Measurements from ENCODE around the gene CCDC102A. TPM values are rescaled to one million over a fixed set of nuclear protein-coding genes. Genes with fewer than 3 reads are reported as not detected.

CCDC102A gene
- total and polyA plus RNA-seq, 2 of the 13 experiments (the other 11 are each of a cell fraction or from before 2014, with no cell fraction given): 2.1 to 2.8 TPM

DNA sequence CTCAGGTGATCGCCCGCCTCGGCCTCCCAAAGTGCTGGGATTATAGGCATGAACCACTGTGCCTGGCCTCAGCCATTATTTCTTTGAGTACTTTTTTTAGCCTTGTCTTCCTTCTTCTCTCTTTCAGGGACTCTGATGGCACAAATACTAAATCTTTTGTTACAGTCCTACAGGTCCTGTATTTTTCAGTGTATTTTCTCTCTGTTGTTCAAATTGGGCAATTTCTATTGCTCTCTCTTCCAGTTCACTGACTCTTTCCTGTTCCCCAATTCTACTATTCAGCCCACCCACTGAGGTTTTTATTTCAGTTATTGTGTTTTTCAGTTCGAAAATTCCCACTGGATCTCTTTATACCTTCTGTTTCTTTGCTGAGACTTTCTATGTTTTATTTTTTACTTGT lies 42.6 kb downstream of the CCDC102A start:
- H2AFZ ChIP-seq (ENCODE audit: low read length): no peak overlapping the region
- no peaks in the 10 kb centered on the region for H3K79me2 ChIP-seq (ENCODE audit: insufficient read depth, low read length)
- ATAC-seq (no peak), FAIRE-seq (no peak), DNase-seq (ENCODE audit: low spot score) (no peak)
- no peak overlapping the region for H3K4me3 ChIP-seq (replicated peaks in 1 of 3; ENCODE audit: insufficient read depth in 1 of 3, low read depth in 2 of 3, low read length in 3 of 3)
- no peak overlapping the region for H3K4me2 ChIP-seq (ENCODE audit: low read depth, low read length)
- intact Hi-C loops (cut with micrococcal nuclease; ENCODE audit: unreplicated experiment): no loop called here
- H3K27me3 ChIP-seq (ENCODE audit: control insufficient read depth in 1 of 2, insufficient read depth in 2 of 2, low read length in 2 of 2): peaks cover 6 to 39% of the 10 kb centered on the region in 2 experiments; a peak in 4 of 5 replicates
- BruUV-seq (replicated peaks): no TSS peak
- CTCF ChIA-PET (ENCODE audit: low intra/inter-chr PET ratio, low total read pairs): no interaction called here
- in situ Hi-C loops (cut with HindIII; ENCODE audit: extremely low pct_ligation_motif_present, low pct_unique_long_range_greater_than_20kb): no loop called here
- no peaks in the 10 kb centered on the region for H4K20me1 ChIP-seq (ENCODE audit: insufficient read depth, low read length)
- no peak for TF ChIP-seq E2F1 (CRISPR knock-in tag; IDR thresholded peaks at IDR 0.05)
- TF ChIP-seq, protein P1, sequence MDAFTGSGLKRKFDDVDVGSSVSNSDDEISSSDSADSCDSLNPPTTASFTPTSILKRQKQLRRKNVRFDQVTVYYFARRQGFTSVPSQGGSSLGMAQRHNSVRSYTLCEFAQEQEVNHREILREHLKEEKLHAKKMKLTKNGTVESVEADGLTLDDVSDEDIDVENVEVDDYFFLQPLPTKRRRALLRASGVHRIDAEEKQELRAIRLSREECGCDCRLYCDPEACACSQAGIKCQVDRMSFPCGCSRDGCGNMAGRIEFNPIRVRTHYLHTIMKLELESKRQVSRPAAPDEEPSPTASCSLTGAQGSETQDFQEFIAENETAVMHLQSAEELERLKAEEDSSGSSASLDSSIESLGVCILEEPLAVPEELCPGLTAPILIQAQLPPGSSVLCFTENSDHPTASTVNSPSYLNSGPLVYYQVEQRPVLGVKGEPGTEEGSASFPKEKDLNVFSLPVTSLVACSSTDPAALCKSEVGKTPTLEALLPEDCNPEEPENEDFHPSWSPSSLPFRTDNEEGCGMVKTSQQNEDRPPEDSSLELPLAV (CRISPR knock-in tag; conservative IDR thresholded peaks at IDR 0.05; ENCODE audit: low read depth): no peak
- WGBS (ENCODE audit: low lambda C conversion rate): 64% methylated on average over 4 of the region's 4 CpGs
- no peaks in the 10 kb centered on the region for H3K36me3 ChIP-seq (replicated peaks in 1 of 2; ENCODE audit: control insufficient read depth in 1 of 2, insufficient read depth in 2 of 2, low read length in 2 of 2)
- H3K27ac ChIP-seq (ENCODE audit: extremely low read length, insufficient read depth, low read length): no peak overlapping the region
- POLR2A ChIA-PET: no interaction called here
- peaks cover 17% of the 10 kb centered on the region for H3K4me1 ChIP-seq (ENCODE audit: insufficient read depth, low read length)
- H3K9me3 ChIP-seq (ENCODE audit: low read length): no peaks in the 10 kb centered on the region
- H3K9ac ChIP-seq (ENCODE audit: insufficient read depth, low read depth, low read length): no peak overlapping the region

DNA sequence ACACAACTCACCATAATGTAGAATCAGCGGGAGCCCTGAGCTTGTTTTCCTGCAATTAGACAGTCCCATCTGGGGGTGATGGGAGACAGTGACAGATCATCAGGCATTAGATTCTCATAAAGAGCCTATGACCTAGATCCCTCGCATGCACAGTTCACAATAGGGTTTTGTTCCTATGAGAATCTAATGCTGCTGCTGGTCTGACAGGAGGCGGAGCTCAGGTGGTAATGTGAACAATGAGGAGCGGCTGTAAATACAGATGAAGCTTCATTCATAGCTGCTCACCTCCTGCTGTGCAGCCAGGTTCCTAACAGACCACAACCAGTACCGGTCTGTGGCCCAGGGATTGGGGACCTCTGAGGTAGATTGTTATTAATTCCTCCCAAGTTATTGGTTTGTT lies 47.1 kb downstream of the CCDC102A start:
- no peak overlapping the region for H2AFZ ChIP-seq (ENCODE audit: low read length)
- no peak overlapping the region for H3K4me2 ChIP-seq (ENCODE audit: low read depth, low read length)
- peaks cover 0 to 12% of the 10 kb centered on the region in 2 experiments; a peak in 3 of 5 replicates for H3K27me3 ChIP-seq (ENCODE audit: control insufficient read depth in 1 of 2, insufficient read depth in 2 of 2, low read length in 2 of 2)
- ChIA-PET CTCF (ENCODE audit: low intra/inter-chr PET ratio, low total read pairs) (no interaction called here), POLR2A (interaction anchor here (0.9 kb wide), 1 partner anchor 42 kb away, joined by 3 read pairs; the partner anchor contains the start of genes CIAPIN1 and COQ9)
- peaks cover 17% of the 10 kb centered on the region for H3K79me2 ChIP-seq (ENCODE audit: insufficient read depth, low read length)
- ATAC-seq (no peak), FAIRE-seq (no peak), DNase-seq (ENCODE audit: low spot score) (peak; percentile 50)
- 59% methylated on average over 3 of the region's 5 CpGs for whole genome bisulfite sequencing (ENCODE audit: low lambda C conversion rate)
- H4K20me1 ChIP-seq (ENCODE audit: insufficient read depth, low read length): no peaks in the 10 kb centered on the region
- H3K27ac ChIP-seq (ENCODE audit: extremely low read length, insufficient read depth, low read length): no peak overlapping the region
- H3K9ac ChIP-seq (ENCODE audit: insufficient read depth, low read depth, low read length): no peak overlapping the region
- H3K4me1 ChIP-seq (ENCODE audit: insufficient read depth, low read length): peaks cover 36% of the 10 kb centered on the region
- BruUV-seq (replicated peaks): no TSS peak
- in situ Hi-C loops (cut with HindIII; ENCODE audit: extremely low pct_ligation_motif_present, low pct_unique_long_range_greater_than_20kb): no loop called here
- H3K36me3 ChIP-seq (replicated peaks in 1 of 2; ENCODE audit: control insufficient read depth in 1 of 2, insufficient read depth in 2 of 2, low read length in 2 of 2): no peaks in the 10 kb centered on the region
- H3K9me3 ChIP-seq (ENCODE audit: low read length): no peaks in the 10 kb centered on the region
- no peak overlapping the region for H3K4me3 ChIP-seq (replicated peaks in 1 of 3; ENCODE audit: insufficient read depth in 1 of 3, low read depth in 2 of 3, low read length in 3 of 3)
- peak; percentile 36; the same call in 1 of the 2 replicates for TF ChIP-seq SOX5 (CRISPR knock-in tag; IDR thresholded peaks at IDR 0.05; ENCODE audit: borderline replicate concordance)
- no peak for TF ChIP-seq TCF7L2 (IDR thresholded peaks at IDR 0.05; ENCODE audit: low read depth, low read length)
- peak; percentile 65 for TF ChIP-seq PPARG (CRISPR knock-in tag; conservative IDR thresholded peaks at IDR 0.05)
- 0 out of 2 replicates have a peak, but pooled peaks have one; percentile 10 for TF ChIP-seq SOX13 (IDR thresholded peaks at IDR 0.05)
- peak in 1 of 2 experiments; percentile 45; a peak in 1 of 4 replicates for TF ChIP-seq SOX13 (CRISPR knock-in tag; conservative IDR thresholded peaks at IDR 0.05 in 1 of 2, IDR thresholded peaks at IDR 0.05 in 1 of 2)
- TF ChIP-seq, protein P2, sequence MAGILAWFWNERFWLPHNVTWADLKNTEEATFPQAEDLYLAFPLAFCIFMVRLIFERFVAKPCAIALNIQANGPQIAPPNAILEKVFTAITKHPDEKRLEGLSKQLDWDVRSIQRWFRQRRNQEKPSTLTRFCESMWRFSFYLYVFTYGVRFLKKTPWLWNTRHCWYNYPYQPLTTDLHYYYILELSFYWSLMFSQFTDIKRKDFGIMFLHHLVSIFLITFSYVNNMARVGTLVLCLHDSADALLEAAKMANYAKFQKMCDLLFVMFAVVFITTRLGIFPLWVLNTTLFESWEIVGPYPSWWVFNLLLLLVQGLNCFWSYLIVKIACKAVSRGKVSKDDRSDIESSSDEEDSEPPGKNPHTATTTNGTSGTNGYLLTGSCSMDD (CRISPR knock-in tag; IDR thresholded peaks at IDR 0.05): no peak
- no peak for TF ChIP-seq SOX6 (IDR thresholded peaks at IDR 0.05)
- 0 out of 2 replicates have a peak, but pooled peaks have one; percentile 17 for TF ChIP-seq SOX6 (CRISPR knock-in tag; IDR thresholded peaks at IDR 0.05)
- intact Hi-C loops (cut with micrococcal nuclease; ENCODE audit: unreplicated experiment): no loop called here

Measured in HepG2 (cell line).